MM.1S (cell line): ENCODE data around the gene TRABD2B.

Source experiments
- DNase-seq: peaks from one replicate; pipeline ENCODE4 v3.0.0-alpha.2; 2015
- H2AFZ ChIP-seq: fragments of 300-600 bp; sonication (generic); 2 replicates; pipeline ENCODE4 v1.6.0; 2016; ENCODE audit warnings: antibody characterized with exemption, low read length
- H3F3A ChIP-seq: fragments of 300-600 bp; sonication (generic); 2 replicates; pipeline ENCODE4 v1.6.1; 2016; ENCODE audit warnings: mild to moderate bottlenecking, antibody characterized with exemption, low read length, moderate library complexity, mixed read lengths; ENCODE audit not compliant: insufficient read depth
- H3K27ac ChIP-seq: fragments of 300-600 bp; sonication (generic); 2 replicates; pipeline ENCODE4 v1.5.1; 2016; ENCODE audit warnings: mild to moderate bottlenecking, low read length
- H3K27me3 ChIP-seq: fragments of 300-600 bp; sonication (generic); replicated peaks from 2 replicates; pipeline ENCODE4 v1.6.0; 2016; ENCODE audit warnings: low read length; ENCODE audit not compliant: insufficient read depth
- H3K36me3 ChIP-seq: fragments of 300-600 bp; sonication (generic); replicated peaks from 2 replicates; pipeline ENCODE4 v1.6.1; 2016; ENCODE audit warnings: mild to moderate bottlenecking, low read length, mixed read lengths; ENCODE audit not compliant: insufficient read depth
- H3K4me1 ChIP-seq: fragments of 300-600 bp; sonication (generic); 2 replicates; pipeline ENCODE4 v1.6.1; 2016; ENCODE audit warnings: low read length, mixed read lengths
- H3K4me2 ChIP-seq: fragments of 300-600 bp; sonication (generic); 2 replicates; pipeline ENCODE4 v1.6.0; 2016; ENCODE audit warnings: low read depth, low read length
- H3K4me3 ChIP-seq: fragments of 300-600 bp; sonication (generic); 2 replicates; pipeline ENCODE4 v1.5.1; 2016; ENCODE audit warnings: low read length, mixed read lengths
- H3K79me2 ChIP-seq: fragments of 300-600 bp; sonication (generic); 2 replicates; pipeline ENCODE4 v1.6.1; 2016; ENCODE audit warnings: mixed run types, low read length, mixed read lengths
- H3K9ac ChIP-seq: fragments of 300-600 bp; sonication (generic); 2 replicates; pipeline ENCODE4 v1.6.1; 2016; ENCODE audit warnings: low read length, mixed read lengths
- H3K9me2 ChIP-seq: fragments of 300-600 bp; sonication (generic); replicated peaks from 2 replicates; pipeline ENCODE4 v1.6.1; 2016; ENCODE audit warnings: mild to moderate bottlenecking, low read length, mixed read lengths; ENCODE audit not compliant: insufficient read depth
- H3K9me3 ChIP-seq: fragments of 300-600 bp; sonication (generic); replicated peaks from 2 replicates; pipeline ENCODE4 v1.6.1; 2016; ENCODE audit warnings: mild to moderate bottlenecking, low read length, mixed read lengths; ENCODE audit not compliant: insufficient read depth
- H4K20me1 ChIP-seq: fragments of 300-600 bp; sonication (generic); 2 replicates; pipeline ENCODE4 v1.6.1; 2016; ENCODE audit warnings: mild to moderate bottlenecking, low read length, moderate library complexity, mixed read lengths; ENCODE audit not compliant: insufficient read depth
- CTCF ChIP-seq: fragments of 300-600 bp; sonication (generic); IDR thresholded peaks from 2 replicates; pipeline ENCODE4 v1.5.1; 2016; ENCODE audit warnings: antibody characterized with exemption, low read length, mixed read lengths
- EZH2 ChIP-seq: fragments of 300-600 bp; sonication (generic); optimal IDR thresholded peaks from 2 replicates; pipeline ENCODE3; 2017; ENCODE audit warnings: low read depth, mild to moderate bottlenecking, antibody characterized with exemption, low read length, mixed read lengths
- EZH2phosphoT487 ChIP-seq: fragments of 300-600 bp; sonication (generic); IDR thresholded peaks from 2 replicates; pipeline ENCODE4 v1.6.1; 2018; ENCODE audit warnings: antibody characterized with exemption, low read length

TRABD2B gene

GRCh38 chr1:47769295-47769694 lies 227.9 kb downstream of the TRABD2B start:
- Histone ChIP-seq H3F3A (no peaks in the 10 kb centered on the region), H3K36me3 (no peaks in the 10 kb centered on the region), H3K9ac (no peak overlapping the region), H3K4me3 (no peak overlapping the region), H4K20me1 (no peaks in the 10 kb centered on the region), H2AFZ (no peak overlapping the region), H3K4me1 (no peaks in the 10 kb centered on the region), H3K9me2 (no peaks in the 10 kb centered on the region), H3K9me3 (no peaks in the 10 kb centered on the region), H3K27ac (no peak overlapping the region), H3K4me2 (no peak overlapping the region), H3K27me3 (no peaks in the 10 kb centered on the region), H3K79me2 (no peaks in the 10 kb centered on the region)
- TF ChIP-seq EZH2: no peak
- TF ChIP-seq CTCF: no peak
- TF ChIP-seq EZH2phosphoT487: no peak
- DNase-seq: no peak

GRCh38 chr1:47767741-47768100 lies 229.5 kb downstream of the TRABD2B start:
- Histone ChIP-seq H3K9me3 (no peaks in the 10 kb centered on the region), H3K4me2 (no peak overlapping the region), H3F3A (no peaks in the 10 kb centered on the region), H3K4me3 (no peak overlapping the region), H3K79me2 (no peaks in the 10 kb centered on the region), H3K9me2 (no peaks in the 10 kb centered on the region), H3K36me3 (no peaks in the 10 kb centered on the region), H2AFZ (no peak overlapping the region), H4K20me1 (no peaks in the 10 kb centered on the region), H3K9ac (no peak overlapping the region), H3K27me3 (no peaks in the 10 kb centered on the region), H3K4me1 (no peaks in the 10 kb centered on the region), H3K27ac (no peak overlapping the region)
- no peak for TF ChIP-seq EZH2phosphoT487
- TF ChIP-seq EZH2: no peak
- no peak for TF ChIP-seq CTCF
- no peak for DNase-seq

- no peaks in the 10 kb centered on the region for H3K36me3 ChIP-seq
- TF ChIP-seq EZH2: no peak
- H3K9me2 ChIP-seq: no peaks in the 10 kb centered on the region
- H3K4me2 ChIP-seq: no peak overlapping the region
- H3K9me3 ChIP-seq: no peaks in the 10 kb centered on the region
- no peak overlapping the region for H3K27ac ChIP-seq
- DNase-seq: no peak
- no peak overlapping the region for H3K9ac ChIP-seq
- no peaks in the 10 kb centered on the region for H3F3A ChIP-seq
- no peaks in the 10 kb centered on the region for H3K27me3 ChIP-seq
- no peaks in the 10 kb centered on the region for H3K4me1 ChIP-seq
- no peaks in the 10 kb centered on the region for H4K20me1 ChIP-seq
- H3K4me3 ChIP-seq: no peak overlapping the region
- H2AFZ ChIP-seq: no peak overlapping the region
- H3K79me2 ChIP-seq: no peaks in the 10 kb centered on the region
Observed at GRCh38 chr1:47766832-47767740, 230.1 kb downstream of the TRABD2B start.
